Measurements from ENCODE around the gene AMACR.

AMACR gene

DNA sequence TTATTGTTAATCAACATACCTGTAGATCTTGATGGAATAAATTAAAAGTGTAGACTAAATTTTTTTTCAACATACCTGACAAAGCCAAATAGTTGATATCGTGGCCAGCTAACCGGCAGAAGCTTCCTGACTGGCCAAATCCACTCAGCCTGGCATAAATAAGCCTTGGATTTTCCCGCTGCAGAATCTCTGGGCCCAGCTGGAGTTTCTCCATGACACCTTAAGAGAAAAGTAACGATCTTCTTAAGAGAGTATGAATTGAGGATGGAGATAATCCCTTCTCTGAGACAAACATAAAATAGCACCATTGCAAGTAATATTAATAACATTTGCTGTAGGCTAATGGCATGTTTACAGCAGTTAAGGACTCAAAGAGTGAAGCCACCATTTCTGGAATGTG lies 2.2 kb downstream of the AMACR start:
- DNase-seq (ENCODE audit: low read depth) = no peak

DNA sequence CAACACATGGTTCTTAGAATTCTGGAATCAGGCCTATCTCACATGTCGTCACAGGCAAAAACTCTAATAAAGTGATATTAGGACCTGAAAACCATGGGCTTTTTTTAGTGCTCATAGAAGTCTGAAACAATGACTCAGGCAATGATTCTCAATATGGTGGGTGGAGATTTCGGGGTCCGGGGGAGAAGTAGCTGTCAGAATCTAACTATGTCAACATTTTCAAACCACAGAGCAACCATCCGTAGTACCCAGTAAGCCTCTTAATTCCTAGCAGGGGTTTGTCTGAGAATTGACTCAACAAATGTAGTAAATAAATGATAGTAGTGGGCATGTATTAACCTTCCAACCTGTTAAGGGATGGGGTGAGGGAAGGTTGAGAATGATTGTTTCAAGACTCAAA lies 2.6 kb downstream of the AMACR start:
- no peak for DNase-seq (ENCODE audit: low read depth)

DNA sequence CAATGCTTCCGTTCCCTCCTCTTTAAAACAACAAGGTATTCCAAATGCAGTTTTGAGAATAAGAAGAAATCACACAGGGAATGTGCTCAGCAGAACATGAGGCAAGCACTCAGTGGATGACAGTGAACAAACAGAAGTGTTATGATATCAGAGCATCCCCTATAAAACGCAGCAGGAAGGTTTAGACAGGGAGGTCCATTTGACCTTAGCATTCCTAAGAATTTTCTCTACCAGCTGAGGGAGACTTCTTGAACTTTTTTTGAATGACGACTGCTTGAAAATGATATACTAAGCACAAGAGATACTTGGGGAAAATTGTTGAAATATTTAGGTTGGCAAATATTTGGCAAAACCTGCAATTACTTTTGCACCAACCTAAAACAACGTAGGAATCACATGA lies 3.9 kb downstream of the AMACR start:
- DNase-seq (ENCODE audit: low read depth) = no peak

- DNase-seq (ENCODE audit: low read depth) = no peak
Observed at GRCh38 chr5:34002629-34003328, 5.1 kb downstream of the AMACR start.

- DNase-seq (ENCODE audit: low read depth) = no peak
Observed at GRCh38 chr5:34001241-34001841, 6.5 kb downstream of the AMACR start.

DNA sequence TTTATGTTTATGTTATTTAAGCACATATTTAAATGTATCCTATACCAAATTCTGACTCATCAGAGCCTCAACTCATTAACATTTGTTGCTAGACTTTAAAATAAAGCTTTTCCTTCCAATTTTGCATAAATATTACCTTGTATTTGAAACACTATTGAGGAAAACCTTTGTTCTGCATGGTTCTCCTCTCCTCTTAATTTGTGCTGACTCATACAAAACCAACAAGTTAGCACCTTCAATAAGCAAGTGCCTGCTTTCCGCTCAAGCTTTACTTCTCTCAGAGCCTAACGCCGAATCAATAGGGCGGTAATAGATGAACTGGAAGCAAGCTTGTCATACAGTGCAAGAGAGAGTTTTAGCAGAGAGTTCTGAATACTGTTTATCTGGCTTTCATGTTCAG lies 7.9 kb downstream of the AMACR start:
- DNase-seq (ENCODE audit: low read depth) = no peak

- DNase-seq (ENCODE audit: low read depth) = no peak
Observed at GRCh38 chr5:33997331-33997983, 10.4 kb downstream of the AMACR start.

DNA sequence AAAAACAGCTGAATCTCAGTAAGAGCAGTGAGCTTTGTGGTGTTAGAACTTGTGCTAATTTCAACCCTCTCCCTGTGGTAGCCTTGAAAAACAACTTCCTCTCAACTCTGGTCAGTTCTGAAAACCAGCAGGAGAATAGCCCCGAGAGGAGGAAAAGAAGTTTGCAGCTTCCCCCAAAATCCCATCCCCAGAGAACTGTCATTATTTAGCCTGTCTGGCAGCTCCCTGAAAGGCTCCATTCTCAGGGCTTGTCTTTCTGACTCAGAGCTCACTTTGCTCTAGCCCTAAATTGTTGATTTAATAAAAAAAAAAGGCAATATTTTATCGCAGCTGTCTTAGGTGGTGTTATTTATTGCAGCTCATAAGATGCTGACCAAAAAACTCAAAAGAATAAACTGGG lies 12.0 kb downstream of the AMACR start:
- DNase-seq (ENCODE audit: low read depth) = no peak

- no peak for DNase-seq (ENCODE audit: low read depth)
Observed at GRCh38 chr5:33994845-33995244, 13.0 kb downstream of the AMACR start.

GRCh38 chr5:33992864-33993263 lies 15.0 kb downstream of the AMACR start:
- DNase-seq (ENCODE audit: low read depth) = no peak

DNA sequence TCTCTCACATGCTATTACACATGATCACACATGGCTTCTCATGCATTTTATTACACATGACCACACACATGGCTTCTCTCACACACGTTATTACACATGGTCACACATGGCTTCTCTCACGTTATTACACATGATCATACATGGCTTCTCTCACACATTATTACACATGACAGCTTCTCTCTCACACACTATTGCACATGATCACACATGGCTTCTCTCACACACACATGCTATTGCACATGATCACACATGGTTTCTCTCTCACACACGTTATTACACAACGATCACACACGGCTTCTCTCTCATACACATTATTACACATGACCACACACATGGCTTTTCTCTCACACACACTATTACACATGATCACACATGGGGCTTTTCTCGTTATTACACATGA lies 22.4 kb downstream of the AMACR start:
- DNase-seq (ENCODE audit: low read depth) = no peak

- DNase-seq (ENCODE audit: low read depth) = no peak
Observed at GRCh38 chr5:33984671-33985124, 23.2 kb downstream of the AMACR start, which contains the start of gene SLC45A2. Gene SLC45A2, minus strand, starts transcription at chr5:33984693. Its CDS starts 110 bp downstream, at chr5:33984583.

GRCh38 chr5:33984178-33984577 lies 23.7 kb downstream of the AMACR start:
- no peak for DNase-seq (ENCODE audit: low read depth)

GRCh38 chr5:33981408-33982162 lies 26.3 kb downstream of the AMACR start:
- no peak for DNase-seq (ENCODE audit: low read depth)

DNA sequence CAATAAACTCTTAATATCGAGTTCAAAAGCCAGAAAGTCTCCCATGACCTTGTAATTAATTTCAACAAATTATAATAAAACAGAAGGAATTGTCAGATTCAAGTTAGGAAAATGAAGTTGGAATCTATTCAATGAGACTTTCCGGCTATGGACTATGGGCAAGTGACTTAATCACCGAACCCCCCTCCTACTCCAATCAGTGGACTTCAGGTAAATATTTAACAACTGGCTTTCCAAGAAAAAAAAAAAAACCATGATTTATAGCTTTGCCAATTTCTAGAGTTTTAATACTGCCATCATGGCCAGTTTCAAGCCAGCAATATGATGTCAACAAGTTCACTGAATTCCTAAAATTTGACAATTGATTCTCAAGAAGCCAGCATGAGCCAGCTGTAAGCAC lies 27.8 kb downstream of the AMACR start:
- no peak for DNase-seq (ENCODE audit: low read depth)

DNA sequence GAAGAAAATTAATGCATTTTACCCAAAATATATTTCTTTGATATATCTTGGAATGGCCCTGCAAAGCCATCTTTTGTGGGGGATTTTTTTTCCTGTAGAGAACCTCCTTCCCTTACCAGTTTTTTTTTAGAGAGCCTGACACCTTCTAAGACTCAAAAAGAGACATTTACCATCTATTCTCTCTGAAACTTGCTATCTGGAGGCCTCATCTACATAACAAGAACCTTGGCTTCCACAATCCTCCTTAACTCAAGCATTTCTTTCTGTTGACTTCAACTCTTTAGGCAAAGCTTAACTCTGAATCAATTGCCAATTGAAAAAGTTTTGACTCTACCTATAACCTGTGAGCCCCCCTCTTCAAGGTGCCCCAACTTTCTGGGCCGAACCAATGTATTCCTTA lies 29.5 kb downstream of the AMACR start:
- no peak for DNase-seq (ENCODE audit: low read depth)

- DNase-seq (ENCODE audit: low read depth) = no peak
Observed at GRCh38 chr5:33976307-33976706, 31.5 kb downstream of the AMACR start.

- DNase-seq (ENCODE audit: low read depth) = no peak
Observed at GRCh38 chr5:33975852-33976251, 32.0 kb downstream of the AMACR start.

- no peak for DNase-seq (ENCODE audit: low read depth)
Observed at GRCh38 chr5:33973271-33973670, 34.6 kb downstream of the AMACR start.

DNA sequence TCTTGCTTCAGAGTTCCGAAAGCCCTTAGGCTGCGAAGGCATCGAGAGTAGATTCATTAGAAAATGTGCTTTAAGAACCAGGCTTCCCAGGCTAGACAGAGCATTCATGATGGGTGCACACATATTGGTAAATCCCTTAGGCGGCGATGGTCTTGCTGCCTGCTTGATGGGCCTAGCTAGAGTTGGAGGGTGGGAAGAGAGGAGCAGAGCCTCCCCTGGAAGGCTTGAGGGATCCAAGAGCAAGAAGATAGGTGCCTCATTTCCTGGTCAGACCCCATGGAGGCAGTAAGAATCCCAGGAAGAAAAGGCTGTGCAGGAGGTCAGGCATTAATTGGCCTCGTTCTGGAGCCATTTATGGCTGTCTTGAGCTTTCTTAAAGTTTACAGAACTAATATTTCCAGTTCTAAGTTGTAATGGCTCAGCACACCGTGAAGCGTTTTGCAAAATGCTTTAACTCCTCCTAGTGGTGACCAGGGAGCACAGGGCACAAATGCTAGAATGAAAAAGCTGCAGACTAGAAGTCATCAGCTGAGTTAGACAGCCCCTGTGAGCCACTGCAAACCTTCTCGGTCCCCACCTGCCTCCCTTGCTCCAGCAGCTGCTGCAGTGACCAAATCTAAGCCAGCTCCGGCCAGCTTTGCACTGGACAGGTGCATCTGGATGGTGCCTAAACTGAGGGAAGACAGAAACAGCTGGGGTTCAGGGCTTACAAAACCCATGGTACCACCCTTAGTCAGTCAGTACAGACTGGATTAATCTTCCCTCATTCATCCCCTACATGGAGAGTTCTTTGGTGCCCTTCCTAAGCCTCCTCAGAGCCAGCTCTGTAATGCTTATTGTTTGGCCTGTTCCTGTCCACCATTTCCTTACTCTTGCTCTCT lies 38.0 kb downstream of the AMACR start:
- no peak for DNase-seq (ENCODE audit: low read depth)

GRCh38 chr5:33968211-33969005 lies 39.4 kb downstream of the AMACR start:
- DNase-seq (ENCODE audit: low read depth) = no peak
